HepG2 (cell line): ENCODE data around the gene MSANTD2. TPM values are rescaled to one million over a fixed set of nuclear protein-coding genes. Genes with fewer than 3 reads are reported as not detected.

Experiments
- AGO1 ChIP-seq: fragments of 200-400 bp; formaldehyde crosslinking; IDR thresholded peaks from 2 replicates; pipeline ENCODE4 v1.6.1; 2017; ENCODE audit warnings: mild to moderate bottlenecking, low read depth, low read length, moderate library complexity; ENCODE audit not compliant: poor library complexity, severe bottlenecking
- CENPT ChIP-seq: sonication (generic); formaldehyde crosslinking; IDR thresholded peaks from 2 replicates; pipeline ENCODE4 v1.8.0; 2022; ENCODE audit warnings: low read depth, mild to moderate bottlenecking, moderate library complexity, missing genetic modification reagents
- EED ChIP-seq: sonication (generic); formaldehyde crosslinking; IDR thresholded peaks from 2 replicates; pipeline ENCODE4 v1.5.0; 2020; ENCODE audit warnings: mild to moderate bottlenecking, missing genetic modification reagents
- KLF15 ChIP-seq: sonication (generic); formaldehyde crosslinking; IDR thresholded peaks from 2 replicates; pipeline ENCODE4 v1.8.1; 2023; ENCODE audit warnings: borderline replicate concordance, mild to moderate bottlenecking, inconsistent platforms, missing genetic modification reagents, mixed read lengths
- PRPF4 ChIP-seq: fragments of 200-400 bp; formaldehyde crosslinking; IDR thresholded peaks from 2 replicates; pipeline ENCODE4 v1.6.1; 2016; ENCODE audit warnings: low read length, low read depth; ENCODE audit not compliant: poor library complexity, severe bottlenecking
- SIN3A ChIP-seq: IDR thresholded peaks from 2 replicates; pipeline ENCODE4 v1.6.1; 2011; ENCODE audit warnings: low read depth, mild to moderate bottlenecking, control low read depth, low read length, borderline replicate concordance
- SRSF1 ChIP-seq: fragments of 200-400 bp; formaldehyde crosslinking; optimal IDR thresholded peaks from 2 replicates; pipeline ENCODE3; 2017; ENCODE audit warnings: mild to moderate bottlenecking, low read depth, low read length, moderate library complexity
- TBX2 ChIP-seq: sonication (generic); formaldehyde crosslinking; IDR thresholded peaks from 2 replicates; pipeline ENCODE4 v1.5.0; 2020; ENCODE audit warnings: missing genetic modification reagents, mild to moderate bottlenecking, borderline replicate concordance
- ZFP62 ChIP-seq: sonication (generic); formaldehyde crosslinking; IDR thresholded peaks from 2 replicates; pipeline ENCODE4 v1.4.0; 2020; ENCODE audit warnings: missing genetic modification reagents
- ZFY ChIP-seq: sonication (generic); formaldehyde crosslinking; IDR thresholded peaks from 2 replicates; pipeline ENCODE4 v1.4.0; 2020; ENCODE audit warnings: missing genetic modification reagents
- ZNF547 ChIP-seq: sonication (generic); formaldehyde crosslinking; IDR thresholded peaks from 2 replicates; pipeline ENCODE4 v1.5.1; 2020; ENCODE audit warnings: mild to moderate bottlenecking, missing genetic modification reagents
- ZNF598 ChIP-seq: sonication (generic); formaldehyde crosslinking; IDR thresholded peaks from 2 replicates; pipeline ENCODE4 v1.5.1; 2020; ENCODE audit warnings: mild to moderate bottlenecking, missing genetic modification reagents, borderline replicate concordance
- ZNF777 ChIP-seq: sonication (generic); formaldehyde crosslinking; IDR thresholded peaks from 2 replicates; pipeline ENCODE4 v1.4.0; 2020; ENCODE audit warnings: missing genetic modification reagents
- polyA plus RNA-seq, 8 experiments: library from polyadenylated mRNA; depleted of rRNA in 3 of 8; stranded (reverse) in 7 of 8; unstranded in 1 of 8; fragments of >200 nt; fragmentation: Illumina TruSeq in 4 of 8; extraction: Trizol in 4 of 8; gene quantifications; 2 replicates each; pipeline versions ENCODE4 v1.2.1 to v1.2.3, GENCODE V29; 2011 to 2016; ENCODE audit warnings: low read depth in 4 of 8, missing spikeins in 1 of 8, mixed read lengths in 1 of 8; ENCODE audit not compliant: insufficient read depth in 1 of 8
- total RNA-seq, 5 experiments: library from RNA; depleted of rRNA; stranded (reverse); fragments of >200 nt; fragmentation: Illumina TruSeq; extraction: Trizol; gene quantifications; 2 replicates each; pipeline ENCODE4 v1.2.3, GENCODE V29; 2016; ENCODE audit warnings: low read depth in 1 of 5
- TF ChIP-seq, protein P1 (sequence below): sonication (generic); formaldehyde crosslinking; IDR thresholded peaks from one replicate; pipeline ENCODE4 v1.5.1; 2020; ENCODE audit warnings: mild to moderate bottlenecking, missing genetic modification reagents; ENCODE audit errors: not compliant biosample characterization
- TF ChIP-seq, protein P2 (sequence below): sonication (generic); formaldehyde crosslinking; IDR thresholded peaks from 2 replicates; pipeline ENCODE4 v1.4.0; 2020; ENCODE audit warnings: mild to moderate bottlenecking, missing genetic modification reagents
- TF ChIP-seq, protein P3 (sequence below): sonication (generic); formaldehyde crosslinking; IDR thresholded peaks from 2 replicates; pipeline ENCODE4 v1.4.0; 2020; ENCODE audit warnings: low read depth, missing genetic modification reagents

MSANTD2 gene
- total and polyA plus RNA-seq, 2 of the 13 experiments (the other 11 are each of a cell fraction or from before 2014, with no cell fraction given), result 8.7 to 10.1 TPM

DNA sequence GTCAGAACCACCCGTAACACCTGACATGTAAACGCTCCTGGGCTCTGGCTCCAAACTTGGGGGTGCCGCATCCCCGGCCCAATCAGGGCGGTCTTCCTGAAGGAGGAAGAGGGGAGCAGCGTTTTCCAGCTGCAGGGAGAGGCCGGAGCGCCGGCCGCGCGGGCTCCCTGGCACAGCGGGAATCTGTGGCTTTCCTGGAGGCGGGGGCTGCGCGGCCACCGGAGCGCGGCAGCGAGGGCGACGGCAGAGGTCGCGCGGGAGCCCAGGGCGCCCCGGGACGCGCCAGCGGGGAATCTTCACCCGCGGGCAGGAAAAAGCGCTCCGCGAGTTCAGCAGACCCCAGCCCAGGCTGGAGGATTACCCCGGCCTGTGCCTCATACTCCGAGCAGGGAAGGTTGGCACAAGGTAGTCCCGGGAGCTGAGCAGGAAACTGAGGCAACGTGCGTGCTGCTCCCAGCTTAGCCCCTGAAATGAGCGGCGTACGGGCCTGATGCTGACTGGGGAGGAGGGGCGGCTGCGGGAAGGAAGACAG lies 37.5 kb downstream of the MSANTD2 start (continued):
- TF ChIP-seq, protein P1, sequence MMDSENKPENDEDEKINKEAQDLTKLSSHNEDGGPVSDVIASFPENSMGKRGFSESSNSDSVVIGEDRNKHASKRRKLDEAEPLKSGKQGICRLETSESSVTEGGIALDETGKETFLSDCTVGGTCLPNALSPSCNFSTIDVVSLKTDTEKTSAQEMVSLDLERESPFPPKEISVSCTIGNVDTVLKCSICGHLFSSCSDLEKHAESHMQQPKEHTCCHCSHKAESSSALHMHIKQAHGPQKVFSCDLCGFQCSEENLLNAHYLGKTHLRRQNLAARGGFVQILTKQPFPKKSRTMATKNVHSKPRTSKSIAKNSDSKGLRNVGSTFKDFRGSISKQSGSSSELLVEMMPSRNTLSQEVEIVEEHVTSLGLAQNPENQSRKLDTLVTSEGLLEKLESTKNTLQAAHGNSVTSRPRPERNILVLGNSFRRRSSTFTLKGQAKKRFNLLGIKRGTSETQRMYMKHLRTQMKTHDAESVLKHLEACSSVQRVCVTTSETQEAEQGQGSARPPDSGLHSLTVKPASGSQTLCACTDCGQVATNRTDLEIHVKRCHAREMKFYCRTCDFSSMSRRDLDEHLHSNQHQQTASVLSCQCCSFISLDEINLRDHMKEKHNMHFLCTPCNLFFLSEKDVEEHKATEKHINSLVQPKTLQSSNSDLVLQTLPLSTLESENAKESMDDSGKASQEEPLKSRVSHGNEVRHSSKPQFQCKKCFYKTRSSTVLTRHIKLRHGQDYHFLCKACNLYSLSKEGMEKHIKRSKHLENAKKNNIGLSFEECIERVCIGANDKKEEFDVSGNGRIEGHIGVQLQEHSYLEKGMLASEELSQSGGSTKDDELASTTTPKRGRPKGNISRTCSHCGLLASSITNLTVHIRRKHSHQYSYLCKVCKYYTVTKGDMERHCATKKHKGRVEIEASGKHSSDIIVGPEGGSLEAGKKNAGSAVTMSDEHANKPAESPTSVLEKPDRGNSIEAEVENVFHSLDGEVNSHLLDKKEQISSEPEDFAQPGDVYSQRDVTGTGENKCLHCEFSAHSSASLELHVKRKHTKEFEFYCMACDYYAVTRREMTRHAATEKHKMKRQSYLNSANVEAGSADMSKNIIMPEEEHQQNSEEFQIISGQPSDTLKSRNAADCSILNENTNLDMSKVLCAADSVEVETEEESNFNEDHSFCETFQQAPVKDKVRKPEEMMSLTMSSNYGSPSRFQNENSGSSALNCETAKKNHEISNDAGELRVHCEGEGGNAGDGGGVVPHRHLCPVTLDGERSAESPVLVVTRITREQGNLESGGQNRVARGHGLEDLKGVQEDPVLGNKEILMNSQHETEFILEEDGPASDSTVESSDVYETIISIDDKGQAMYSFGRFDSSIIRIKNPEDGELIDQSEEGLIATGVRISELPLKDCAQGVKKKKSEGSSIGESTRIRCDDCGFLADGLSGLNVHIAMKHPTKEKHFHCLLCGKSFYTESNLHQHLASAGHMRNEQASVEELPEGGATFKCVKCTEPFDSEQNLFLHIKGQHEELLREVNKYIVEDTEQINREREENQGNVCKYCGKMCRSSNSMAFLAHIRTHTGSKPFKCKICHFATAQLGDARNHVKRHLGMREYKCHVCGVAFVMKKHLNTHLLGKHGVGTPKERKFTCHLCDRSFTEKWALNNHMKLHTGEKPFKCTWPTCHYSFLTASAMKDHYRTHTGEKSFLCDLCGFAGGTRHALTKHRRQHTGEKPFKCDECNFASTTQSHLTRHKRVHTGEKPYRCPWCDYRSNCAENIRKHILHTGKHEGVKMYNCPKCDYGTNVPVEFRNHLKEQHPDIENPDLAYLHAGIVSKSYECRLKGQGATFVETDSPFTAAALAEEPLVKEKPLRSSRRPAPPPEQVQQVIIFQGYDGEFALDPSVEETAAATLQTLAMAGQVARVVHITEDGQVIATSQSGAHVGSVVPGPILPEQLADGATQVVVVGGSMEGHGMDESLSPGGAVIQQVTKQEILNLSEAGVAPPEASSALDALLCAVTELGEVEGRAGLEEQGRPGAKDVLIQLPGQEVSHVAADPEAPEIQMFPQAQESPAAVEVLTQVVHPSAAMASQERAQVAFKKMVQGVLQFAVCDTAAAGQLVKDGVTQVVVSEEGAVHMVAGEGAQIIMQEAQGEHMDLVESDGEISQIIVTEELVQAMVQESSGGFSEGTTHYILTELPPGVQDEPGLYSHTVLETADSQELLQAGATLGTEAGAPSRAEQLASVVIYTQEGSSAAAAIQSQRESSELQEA, result peak; percentile 21
- TF ChIP-seq TBX2 (CRISPR knock-in tag) (peak; percentile 44; the same call in 1 of the 2 replicates), SRSF1 (peak; percentile 12), ZNF777 (peak; percentile 64; the same call in 1 of the 2 replicates), AGO1 (peak; percentile 61), ZNF598 (peak; percentile 32; the same call in 1 of the 2 replicates), SIN3A (no peak; the same call in 1 of the 2 replicates), ZFY (CRISPR knock-in tag) (no peak), PRPF4 (no peak), ZNF547 (CRISPR knock-in tag) (peak; percentile 45; the same call in 1 of the 2 replicates), EED (CRISPR knock-in tag) (0 out of 2 replicates have a peak, but pooled peaks have one; percentile 26), CENPT (CRISPR knock-in tag) (no peak), ZFP62 (CRISPR knock-in tag) (no peak), KLF15 (CRISPR knock-in tag) (no peak)
- TF ChIP-seq, protein P2, sequence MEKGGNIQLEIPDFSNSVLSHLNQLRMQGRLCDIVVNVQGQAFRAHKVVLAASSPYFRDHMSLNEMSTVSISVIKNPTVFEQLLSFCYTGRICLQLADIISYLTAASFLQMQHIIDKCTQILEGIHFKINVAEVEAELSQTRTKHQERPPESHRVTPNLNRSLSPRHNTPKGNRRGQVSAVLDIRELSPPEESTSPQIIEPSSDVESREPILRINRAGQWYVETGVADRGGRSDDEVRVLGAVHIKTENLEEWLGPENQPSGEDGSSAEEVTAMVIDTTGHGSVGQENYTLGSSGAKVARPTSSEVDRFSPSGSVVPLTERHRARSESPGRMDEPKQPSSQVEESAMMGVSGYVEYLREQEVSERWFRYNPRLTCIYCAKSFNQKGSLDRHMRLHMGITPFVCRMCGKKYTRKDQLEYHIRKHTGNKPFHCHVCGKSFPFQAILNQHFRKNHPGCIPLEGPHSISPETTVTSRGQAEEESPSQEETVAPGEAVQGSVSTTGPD (CRISPR knock-in tag), result no peak
- TF ChIP-seq, protein P3, sequence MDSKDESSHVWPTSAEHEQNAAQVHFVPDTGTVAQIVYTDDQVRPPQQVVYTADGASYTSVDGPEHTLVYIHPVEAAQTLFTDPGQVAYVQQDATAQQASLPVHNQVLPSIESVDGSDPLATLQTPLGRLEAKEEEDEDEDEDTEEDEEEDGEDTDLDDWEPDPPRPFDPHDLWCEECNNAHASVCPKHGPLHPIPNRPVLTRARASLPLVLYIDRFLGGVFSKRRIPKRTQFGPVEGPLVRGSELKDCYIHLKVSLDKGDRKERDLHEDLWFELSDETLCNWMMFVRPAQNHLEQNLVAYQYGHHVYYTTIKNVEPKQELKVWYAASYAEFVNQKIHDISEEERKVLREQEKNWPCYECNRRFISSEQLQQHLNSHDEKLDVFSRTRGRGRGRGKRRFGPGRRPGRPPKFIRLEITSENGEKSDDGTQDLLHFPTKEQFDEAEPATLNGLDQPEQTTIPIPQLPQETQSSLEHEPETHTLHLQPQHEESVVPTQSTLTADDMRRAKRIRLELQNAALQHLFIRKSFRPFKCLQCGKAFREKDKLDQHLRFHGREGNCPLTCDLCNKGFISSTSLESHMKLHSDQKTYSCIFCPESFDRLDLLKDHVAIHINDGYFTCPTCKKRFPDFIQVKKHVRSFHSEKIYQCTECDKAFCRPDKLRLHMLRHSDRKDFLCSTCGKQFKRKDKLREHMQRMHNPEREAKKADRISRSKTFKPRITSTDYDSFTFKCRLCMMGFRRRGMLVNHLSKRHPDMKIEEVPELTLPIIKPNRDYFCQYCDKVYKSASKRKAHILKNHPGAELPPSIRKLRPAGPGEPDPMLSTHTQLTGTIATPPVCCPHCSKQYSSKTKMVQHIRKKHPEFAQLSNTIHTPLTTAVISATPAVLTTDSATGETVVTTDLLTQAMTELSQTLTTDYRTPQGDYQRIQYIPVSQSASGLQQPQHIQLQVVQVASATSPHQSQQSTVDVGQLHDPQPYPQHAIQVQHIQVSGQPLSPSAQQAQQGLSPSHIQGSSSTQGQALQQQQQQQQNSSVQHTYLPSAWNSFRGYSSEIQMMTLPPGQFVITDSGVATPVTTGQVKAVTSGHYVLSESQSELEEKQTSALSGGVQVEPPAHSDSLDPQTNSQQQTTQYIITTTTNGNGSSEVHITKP (CRISPR knock-in tag), result no peak
